CD4-positive, alpha-beta T cell treated with Interleukin-2 at 100 ng/mL for 4 hours (primary cell): ENCODE measurements around the gene IPP.
"Not testable (repeated sequence)": the region's sequence is repeated elsewhere in the genome, so short reads cannot be mapped to it uniquely, and the experiment has no call there.

ENCODE experiments used
- DNase-seq: peaks from one replicate; pipeline ENCODE4 v3.0.0-alpha.2; 2020; ENCODE audit warnings: low spot score

IPP gene

GRCh38 chr1:45750298-45751038 is at the start of gene IPP:
Gene IPP, minus strand, starts transcription at chr1:45750653. Its CDS starts 4,242 bp downstream, at chr1:45746411.
- peak; percentile 94 for DNase-seq

GRCh38 chr1:45796946-45797345 is 46.5 kb upstream of the IPP start:
- DNase-seq: no peak

GRCh38 chr1:45796381-45796780 is 45.9 kb upstream of the IPP start:
- no peak for DNase-seq

DNA sequence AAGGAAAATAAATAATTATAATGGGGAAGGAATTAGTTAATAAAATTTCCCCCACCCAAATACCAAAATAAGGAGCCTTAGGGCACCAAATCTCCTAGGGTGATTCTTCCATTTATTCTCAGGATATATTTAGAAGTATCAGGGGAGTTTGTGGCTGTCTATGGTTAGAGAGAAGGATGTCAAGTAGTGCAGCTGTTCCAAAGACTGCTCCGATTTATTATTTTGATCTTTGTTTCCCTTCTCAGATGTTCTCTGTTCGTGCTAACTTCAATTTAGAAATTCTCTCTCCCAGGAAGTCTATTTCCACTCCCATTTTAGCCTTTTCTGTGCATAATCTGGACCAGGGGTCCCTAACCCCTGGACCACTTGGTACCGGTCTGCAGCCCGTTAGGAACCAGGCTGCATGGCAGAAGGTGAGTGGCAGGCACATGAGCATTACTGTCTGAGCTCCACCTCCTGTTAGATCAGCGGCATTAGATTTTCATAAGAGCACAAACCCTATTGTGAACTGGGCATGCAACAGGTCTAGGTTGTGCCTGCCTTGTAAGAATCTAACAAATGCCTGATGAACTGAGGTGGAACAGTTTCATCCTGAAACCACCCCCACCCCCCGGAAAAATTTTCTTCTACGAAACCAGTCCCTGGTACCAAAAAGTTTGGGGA is 43.6 kb upstream of the IPP start:
- DNase-seq: no peak

DNA sequence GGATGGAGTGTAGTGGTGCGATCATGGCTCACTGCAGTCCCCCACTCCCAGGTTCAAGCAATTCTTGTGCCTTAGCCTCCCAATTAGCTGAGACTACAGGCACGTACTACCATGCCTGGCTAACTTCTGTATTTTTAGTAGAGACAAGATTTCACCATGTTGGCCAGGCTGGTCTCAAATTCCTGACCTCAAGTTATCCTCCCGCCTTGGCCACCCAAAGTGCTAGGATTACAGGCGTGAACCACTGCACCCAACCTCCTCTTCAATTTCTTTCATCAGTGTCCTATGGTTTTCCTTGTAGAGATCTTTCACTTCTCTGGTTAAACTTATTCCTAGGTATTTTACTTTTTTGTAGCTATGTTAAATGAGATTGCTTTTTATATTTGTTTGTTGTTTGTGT is 42.3 kb upstream of the IPP start:
- no peak for DNase-seq

DNA sequence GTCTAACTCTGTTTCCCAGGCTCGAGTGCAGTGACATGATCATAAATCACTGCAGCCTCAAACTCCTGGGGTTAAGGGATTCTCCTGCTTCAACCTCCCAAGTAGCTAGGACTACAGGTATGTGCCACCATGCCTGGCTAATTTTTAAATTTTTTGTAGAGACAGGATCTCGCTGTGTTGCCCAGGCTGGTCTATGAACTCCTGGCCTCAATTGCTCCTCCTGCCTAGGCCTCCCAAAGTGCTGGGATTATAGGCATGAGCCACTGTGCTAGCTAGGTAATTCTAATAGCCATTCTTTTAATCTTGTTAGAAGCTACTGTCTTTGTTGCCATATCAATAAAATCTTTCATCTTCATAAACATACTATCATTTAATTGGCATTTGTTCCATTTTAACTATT is 39.1 kb upstream of the IPP start:
- no peak for DNase-seq

DNA sequence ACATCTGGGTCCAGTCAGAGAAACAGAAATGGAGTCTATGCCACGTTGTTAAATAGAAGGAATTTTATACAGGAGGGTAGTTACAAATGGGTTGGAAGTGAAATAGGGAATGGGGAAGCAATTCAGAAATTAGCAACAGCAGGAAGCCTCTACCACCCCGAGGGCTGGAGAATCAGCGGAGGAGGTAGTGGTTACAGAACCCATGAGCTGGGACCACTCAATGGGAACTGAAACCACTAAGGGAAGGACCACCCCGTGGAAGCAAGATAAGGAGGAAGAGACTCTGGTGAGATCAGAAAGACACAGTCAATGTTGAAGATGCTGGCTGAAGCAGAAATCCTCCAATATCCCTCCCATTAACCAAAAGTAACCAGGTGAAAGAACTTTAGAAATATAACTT is 37.5 kb upstream of the IPP start:
- no peak for DNase-seq

- DNase-seq: peak; percentile 43
These were observed 35.1 kb upstream of the IPP start for GRCh38 chr1:45785583-45785982.

DNA sequence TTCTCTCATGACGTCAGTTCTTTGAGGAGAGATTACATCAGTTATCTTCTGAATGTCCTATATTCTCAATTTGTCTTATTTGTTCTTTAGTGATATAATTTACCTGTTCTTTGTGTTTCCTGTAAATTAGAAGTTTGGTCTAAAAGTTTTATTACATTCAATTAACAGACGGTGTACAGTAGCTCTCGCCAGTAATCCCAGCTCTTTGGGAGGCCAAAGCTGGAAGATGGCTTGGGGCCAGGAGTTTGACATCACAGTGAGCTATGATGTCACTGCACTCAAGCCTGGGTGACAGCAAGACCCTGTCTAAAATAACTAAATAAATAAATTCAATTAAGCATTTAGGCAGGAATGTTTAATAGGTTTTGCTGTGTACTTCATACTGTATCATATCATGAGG is 25.3 kb upstream of the IPP start:
- DNase-seq: no peak

- DNase-seq: no peak
These were observed 22.5 kb upstream of the IPP start for GRCh38 chr1:45772971-45773370.

GRCh38 chr1:45769261-45769932 is 18.9 kb upstream of the IPP start:
- DNase-seq: no peak

GRCh38 chr1:45767035-45767434 is 16.6 kb upstream of the IPP start:
- DNase-seq: no peak

DNA sequence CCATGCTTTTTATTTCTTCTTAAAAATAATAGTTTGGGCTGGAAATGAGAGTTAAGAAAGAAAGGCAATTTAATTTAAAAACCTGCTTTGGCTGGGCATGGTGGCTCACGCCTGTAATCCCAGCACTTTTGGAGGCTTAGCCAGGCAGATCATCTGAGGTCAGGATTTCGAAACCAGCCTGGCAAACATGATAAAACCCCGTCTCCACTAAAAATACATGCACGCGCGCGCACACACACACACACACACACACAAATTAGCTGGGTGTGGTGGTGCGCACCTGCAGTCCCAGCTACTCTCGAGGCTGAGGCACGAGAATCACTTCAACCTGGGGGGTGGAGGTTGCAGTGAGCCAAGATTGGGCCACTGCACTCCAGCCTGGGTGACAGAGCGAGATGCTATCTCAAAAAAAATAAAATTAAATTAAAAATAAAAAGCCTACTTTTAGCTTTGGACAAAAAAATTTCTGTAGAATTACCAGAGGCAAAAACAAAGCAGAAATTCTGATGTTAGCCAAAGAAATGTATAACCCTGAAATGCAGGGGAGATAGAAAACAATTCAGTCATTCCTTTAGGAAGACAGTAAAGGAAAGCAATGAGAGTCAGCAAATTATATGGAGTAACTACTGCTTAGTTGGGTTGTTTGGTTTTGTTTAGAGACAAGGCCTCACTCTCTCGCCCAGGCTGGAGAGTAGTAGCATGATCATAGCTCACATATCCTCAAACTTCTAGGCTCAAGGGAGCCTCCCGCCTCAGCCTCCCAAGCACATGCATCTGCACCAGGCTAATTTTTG is 15.7 kb upstream of the IPP start:
- no peak for DNase-seq

GRCh38 chr1:45762291-45762690 is 11.8 kb upstream of the IPP start:
- DNase-seq: no peak

GRCh38 chr1:45755697-45756096 is 5.2 kb upstream of the IPP start:
- DNase-seq: no peak

DNA sequence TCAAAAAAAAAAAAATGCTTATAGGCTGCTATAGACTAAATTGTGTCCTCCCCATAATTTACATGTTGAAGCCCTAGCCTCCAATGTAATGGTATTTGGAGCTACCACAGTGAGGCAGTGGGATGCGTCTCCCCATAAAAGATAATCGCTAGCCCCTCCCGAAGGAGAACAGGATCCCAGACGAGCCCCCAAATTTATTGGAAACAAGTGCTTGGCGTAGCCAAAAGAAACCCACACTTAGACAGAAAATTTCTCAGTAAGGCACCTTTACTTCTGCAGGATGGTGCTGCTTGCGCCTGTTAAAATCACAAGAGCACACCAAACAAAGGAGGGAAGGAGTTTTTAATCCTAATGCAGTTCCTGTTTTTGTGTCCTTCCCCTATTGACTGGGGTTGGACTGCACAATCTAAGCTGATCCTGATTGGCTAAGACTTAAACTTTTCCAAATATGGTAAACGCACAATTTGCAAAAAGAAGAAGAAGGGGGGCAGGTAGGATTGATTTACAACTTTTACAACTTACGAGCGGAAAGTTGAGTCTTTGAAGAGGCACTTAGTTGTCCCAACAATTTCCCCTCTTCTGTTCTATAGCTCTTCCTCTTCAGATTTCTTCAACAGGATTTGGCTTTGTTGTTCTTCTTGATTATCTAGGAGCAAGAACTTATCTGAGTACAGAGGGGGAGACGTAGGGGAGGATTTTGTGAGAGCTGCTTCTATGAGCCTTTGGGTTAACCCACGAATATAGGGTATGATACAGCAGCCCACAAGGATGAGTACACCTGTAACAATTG is 3.0 kb upstream of the IPP start:
- no peak for DNase-seq

GRCh38 chr1:45752441-45753052 is 2.1 kb upstream of the IPP start:
- DNase-seq: no peak

DNA sequence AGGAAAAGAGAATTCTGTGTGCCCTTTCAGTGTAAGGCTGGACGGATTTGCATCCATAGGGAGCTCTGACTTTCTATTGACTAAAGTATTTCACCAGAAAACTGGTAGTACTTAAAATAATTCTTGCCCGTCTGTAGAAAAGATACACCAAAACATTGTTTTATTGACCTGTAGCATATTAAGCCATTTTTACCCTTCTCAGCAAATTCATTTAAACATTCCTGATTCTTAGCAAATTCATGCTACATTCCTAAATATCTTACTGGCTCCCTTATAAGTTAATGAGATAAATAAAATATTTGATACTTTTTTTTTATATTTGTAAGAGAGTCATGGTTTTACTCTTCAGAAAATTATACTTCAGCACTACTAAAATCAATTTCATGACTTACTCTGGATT is 1.6 kb upstream of the IPP start:
- DNase-seq: no peak

- DNase-seq: not testable (repeated sequence)
These were observed 786 bp upstream of the IPP start for GRCh38 chr1:45751039-45751838.

DNA sequence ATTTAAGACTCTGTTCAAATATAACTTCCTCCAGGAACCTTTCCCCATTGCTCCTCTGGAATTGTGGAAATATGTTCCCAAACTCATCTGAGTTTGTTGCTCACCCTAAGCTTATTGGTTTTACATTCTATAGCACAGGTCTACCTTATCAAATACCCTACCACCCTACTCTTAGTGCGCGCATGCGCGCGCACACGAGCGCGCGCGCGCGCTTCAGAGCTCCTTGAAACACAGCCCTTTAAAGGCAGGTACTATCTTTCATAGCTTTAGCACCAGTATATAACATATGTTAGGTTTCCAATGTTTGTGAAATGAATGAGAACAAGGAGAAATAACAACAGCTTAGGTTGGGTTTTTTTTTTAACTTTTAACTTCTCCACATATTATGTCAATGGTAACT is 3.5 kb downstream of the IPP start:
- no peak for DNase-seq
